Skeletal muscle tissue (tissue), 4 donors: ENCODE results near the gene HMCN1. TPM values are rescaled to one million over a fixed set of nuclear protein-coding genes. Genes with fewer than 3 reads are reported as not detected.

Source experiments
- H3K27ac ChIP-seq: one replicate; pipeline ENCODE4 v1.7.0; 2013; ENCODE audit warnings: mild to moderate bottlenecking, low read depth, low read length, inconsistent platforms
- H3K27me3 ChIP-seq, 3 donors: one replicate each; pipeline ENCODE4 v1.7.0; 2013; ENCODE audit warnings: low read length in 3 of 3; ENCODE audit not compliant: control insufficient read depth in 3 of 3, insufficient read depth in 3 of 3
- H3K36me3 ChIP-seq, 3 donors: one replicate each; pipeline ENCODE4 v1.7.0; 2013; ENCODE audit warnings: low read length in 3 of 3; ENCODE audit not compliant: control insufficient read depth in 3 of 3, insufficient read depth in 3 of 3
- H3K4me1 ChIP-seq, 3 donors: one replicate each; pipeline ENCODE4 v1.7.0; 2013; ENCODE audit warnings: low read length in 3 of 3, mild to moderate bottlenecking in 3 of 3; ENCODE audit not compliant: control insufficient read depth in 3 of 3, insufficient read depth in 3 of 3
- H3K4me3 ChIP-seq, 3 donors: one replicate each; pipeline ENCODE4 v1.7.0; 2013; ENCODE audit warnings: low read length in 3 of 3
- H3K9ac ChIP-seq, 3 donors: one replicate each; pipeline ENCODE4 v1.7.0; 2013; ENCODE audit warnings: low read length in 3 of 3, mild to moderate bottlenecking in 3 of 3, moderate library complexity in 2 of 3, low read depth in 1 of 3
- H3K9me3 ChIP-seq, 3 donors: one replicate each; pipeline ENCODE4 v1.7.0; 2013; ENCODE audit warnings: low read length in 3 of 3; ENCODE audit not compliant: control insufficient read depth in 3 of 3
- total RNA-seq: library from RNA; depleted of rRNA; stranded (reverse); fragments of >200 nt; gene quantifications from one replicate; pipeline ENCODE4 v1.2.3, GENCODE V29; 2014
- donor health status: Osteomylitis.

HMCN1 gene
- total RNA-seq, 1 donor from 2014 or later: 16.7 TPM

GRCh38 chr1:185812934-185813333 is 78.7 kb downstream of the HMCN1 start:
- no peaks in the 10 kb centered on the region for H3K27me3 ChIP-seq

GRCh38 chr1:185813401-185813979 is 79.3 kb downstream of the HMCN1 start:
- H3K4me1 ChIP-seq: no peaks in the 10 kb centered on the region
- no peak overlapping the region for H3K9ac ChIP-seq
- no peaks in the 10 kb centered on the region for H3K27me3 ChIP-seq
- H3K36me3 ChIP-seq: no peaks in the 10 kb centered on the region
- no peak overlapping the region for H3K4me3 ChIP-seq
- no peaks in the 10 kb centered on the region for H3K9me3 ChIP-seq
- H3K27ac ChIP-seq: no peak overlapping the region

More at GRCh38 chr1:185812934-185813333, 78.7 kb downstream of the HMCN1 start:
- Histone ChIP-seq H3K9ac (no peak overlapping the region), H3K4me3 (no peak overlapping the region), H3K36me3 (no peaks in the 10 kb centered on the region), H3K27ac (no peak overlapping the region), H3K4me1 (no peaks in the 10 kb centered on the region), H3K9me3 (no peaks in the 10 kb centered on the region)

DNA sequence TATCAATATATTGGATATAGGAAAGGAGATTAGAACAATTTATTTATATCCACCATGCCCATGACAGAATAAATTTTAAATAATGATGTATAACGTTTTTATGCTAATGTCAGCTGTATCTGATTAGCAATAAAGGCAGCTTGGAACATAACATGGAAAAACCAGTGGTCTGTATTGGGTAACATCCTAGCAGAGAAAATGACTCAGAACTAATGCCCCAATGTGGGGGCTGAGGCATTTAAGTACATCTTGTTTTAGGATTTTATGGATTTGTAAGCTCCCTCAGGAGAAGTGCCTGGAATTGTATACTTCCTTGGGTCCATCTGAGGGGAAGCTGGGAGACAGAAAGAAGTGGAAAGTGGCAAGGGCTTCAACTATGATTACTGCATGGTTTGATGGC is 82.3 kb downstream of the HMCN1 start:
- H3K4me3 ChIP-seq: no peak overlapping the region
- no peaks in the 10 kb centered on the region for H3K36me3 ChIP-seq
- no peaks in the 10 kb centered on the region for H3K9me3 ChIP-seq
- H3K4me1 ChIP-seq: no peaks in the 10 kb centered on the region
- no peaks in the 10 kb centered on the region for H3K27me3 ChIP-seq
- no peak overlapping the region for H3K9ac ChIP-seq
- H3K27ac ChIP-seq: no peak overlapping the region

DNA sequence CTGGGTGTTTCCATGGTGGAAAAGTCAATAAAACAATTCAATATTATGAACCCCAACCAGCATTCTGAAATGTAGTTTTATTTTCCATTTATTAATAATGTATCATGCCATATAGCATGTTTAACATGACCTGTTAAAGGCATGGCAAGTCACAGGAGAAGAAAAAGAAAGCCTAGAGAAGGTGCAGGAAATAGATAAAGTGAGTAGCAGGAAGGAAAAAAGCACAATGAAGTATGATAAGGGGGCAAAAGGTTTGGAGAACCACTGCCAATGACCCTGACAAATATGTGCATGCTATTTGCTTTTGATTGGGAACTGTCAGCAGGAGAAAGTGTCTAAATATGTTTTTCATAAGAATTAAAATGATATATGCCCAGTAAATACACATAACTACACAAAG is 85.6 kb downstream of the HMCN1 start:
- Histone ChIP-seq H3K9ac (no peak overlapping the region), H3K4me1 (peaks cover 0 to 4% (median 0%) of the 10 kb centered on the region in 3 donors), H3K27ac (no peak overlapping the region), H3K27me3 (no peaks in the 10 kb centered on the region), H3K36me3 (no peaks in the 10 kb centered on the region), H3K9me3 (no peaks in the 10 kb centered on the region), H3K4me3 (no peak overlapping the region)

- H3K4me1 ChIP-seq: peaks cover 0 to 4% (median 0%) of the 10 kb centered on the region in 3 donors
- no peaks in the 10 kb centered on the region for H3K36me3 ChIP-seq
- no peak overlapping the region for H3K27ac ChIP-seq
- no peaks in the 10 kb centered on the region for H3K9me3 ChIP-seq
- H3K4me3 ChIP-seq: no peak overlapping the region
- H3K9ac ChIP-seq: no peak overlapping the region
- H3K27me3 ChIP-seq: no peaks in the 10 kb centered on the region
Measured at GRCh38 chr1:185821612-185822385, 87.6 kb downstream of the HMCN1 start.

DNA sequence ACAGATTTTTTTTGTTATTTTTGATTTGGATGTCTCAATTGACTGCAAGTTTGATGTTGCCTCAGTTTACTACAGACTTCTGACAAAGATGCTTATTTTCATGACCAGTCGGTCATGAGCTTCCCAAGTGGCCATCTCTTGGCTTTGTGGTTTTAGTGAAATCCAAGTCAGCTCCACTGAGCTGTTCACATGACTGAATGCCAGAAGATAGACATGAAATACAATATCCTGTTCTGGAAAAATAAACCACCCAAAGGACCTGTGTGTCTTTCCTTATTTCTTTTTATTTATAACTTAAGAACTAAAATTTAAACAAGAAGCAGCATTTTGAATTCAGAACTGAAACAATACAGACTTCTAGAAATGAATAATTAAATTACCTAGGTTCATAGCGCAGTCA is 89.3 kb downstream of the HMCN1 start:
- Histone ChIP-seq H3K4me1 (peaks cover 0 to 4% (median 0%) of the 10 kb centered on the region in 3 donors), H3K9ac (no peak overlapping the region), H3K36me3 (no peaks in the 10 kb centered on the region), H3K27ac (no peak overlapping the region), H3K27me3 (no peaks in the 10 kb centered on the region), H3K4me3 (no peak overlapping the region), H3K9me3 (no peaks in the 10 kb centered on the region)

DNA sequence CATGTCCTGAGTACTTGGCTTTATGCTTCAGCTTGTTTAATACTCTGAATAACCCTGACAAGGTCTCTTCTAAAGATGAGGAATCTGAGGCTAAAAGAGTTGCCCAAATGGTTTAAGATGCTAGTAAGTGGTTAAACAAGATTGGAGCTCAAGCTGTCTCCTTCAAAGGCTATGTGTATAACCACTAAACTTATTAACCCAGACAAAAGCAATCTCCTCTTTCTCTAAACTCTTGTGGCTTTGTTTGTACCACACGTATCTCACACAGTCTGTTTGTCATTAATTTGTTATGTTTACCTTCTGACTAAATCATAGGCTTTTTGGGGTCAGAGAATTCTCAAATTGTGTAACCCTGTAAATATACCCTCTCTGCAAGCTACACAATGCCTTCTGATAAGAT is 89.9 kb downstream of the HMCN1 start:
- H3K4me3 ChIP-seq: peak overlapping the region in 1 of 3 donors; percentile 32
- H3K27ac ChIP-seq: no peak overlapping the region
- peaks cover 0 to 4% (median 0%) of the 10 kb centered on the region in 3 donors for H3K4me1 ChIP-seq
- H3K9me3 ChIP-seq: no peaks in the 10 kb centered on the region
- no peaks in the 10 kb centered on the region for H3K27me3 ChIP-seq
- H3K36me3 ChIP-seq: no peaks in the 10 kb centered on the region
- no peak overlapping the region for H3K9ac ChIP-seq

DNA sequence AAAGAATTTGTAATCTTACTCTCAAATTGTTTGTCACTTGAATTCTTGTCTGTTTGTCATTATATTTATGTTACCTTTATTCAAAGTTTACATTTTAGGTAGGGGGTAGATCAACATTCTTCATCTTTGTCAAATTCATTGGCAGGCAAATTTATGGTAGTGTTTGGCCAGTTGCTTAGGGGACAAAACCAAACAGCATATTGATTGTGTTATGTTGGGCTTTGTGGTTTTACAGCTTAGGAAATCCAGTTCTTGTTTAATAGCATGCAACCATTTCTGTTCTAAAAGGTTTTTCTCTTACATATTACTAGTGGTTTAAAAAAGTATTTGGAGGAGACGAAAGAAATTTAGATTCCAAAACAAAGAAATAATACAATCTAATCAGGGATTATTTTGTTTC is 91.4 kb downstream of the HMCN1 start:
- Histone ChIP-seq H3K27ac (peak overlapping the region; percentile 2), H3K9me3 (no peaks in the 10 kb centered on the region), H3K4me1 (peaks cover 0 to 4% (median 0%) of the 10 kb centered on the region in 3 donors), H3K9ac (no peak overlapping the region), H3K27me3 (no peaks in the 10 kb centered on the region), H3K4me3 (no peak overlapping the region), H3K36me3 (no peaks in the 10 kb centered on the region)

GRCh38 chr1:185834371-185834905 is 100.2 kb downstream of the HMCN1 start:
- H3K9ac ChIP-seq: no peak overlapping the region
- H3K36me3 ChIP-seq: no peaks in the 10 kb centered on the region
- no peaks in the 10 kb centered on the region for H3K27me3 ChIP-seq
- H3K9me3 ChIP-seq: no peaks in the 10 kb centered on the region
- H3K4me1 ChIP-seq: no peaks in the 10 kb centered on the region
- no peak overlapping the region for H3K4me3 ChIP-seq
- H3K27ac ChIP-seq: no peak overlapping the region

DNA sequence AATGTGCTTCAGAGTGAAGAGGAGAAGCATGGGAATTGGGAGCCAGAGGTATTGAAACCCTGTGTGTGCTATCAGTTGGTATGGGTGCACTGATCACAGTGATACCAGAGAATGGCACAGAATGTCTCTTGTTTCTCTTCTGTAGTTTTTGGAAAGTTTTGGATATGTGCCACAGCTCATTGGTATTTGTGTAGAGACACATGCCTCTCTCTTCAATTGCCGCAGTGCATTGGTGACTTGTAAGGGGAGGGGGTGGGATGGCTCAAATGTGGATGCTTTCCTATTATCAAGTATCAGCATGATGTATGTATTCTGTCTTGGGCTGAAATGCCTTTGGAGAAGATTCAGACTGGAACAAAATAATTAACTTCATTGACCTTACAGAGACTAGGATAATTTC is 101.0 kb downstream of the HMCN1 start:
- no peaks in the 10 kb centered on the region for H3K27me3 ChIP-seq
- H3K27ac ChIP-seq: no peak overlapping the region
- H3K9ac ChIP-seq: no peak overlapping the region
- no peak overlapping the region for H3K4me3 ChIP-seq
- H3K4me1 ChIP-seq: no peaks in the 10 kb centered on the region
- no peaks in the 10 kb centered on the region for H3K9me3 ChIP-seq
- no peaks in the 10 kb centered on the region for H3K36me3 ChIP-seq
